Spinal cord (tissue), 10 donors: ENCODE data around the gene NAV3. TPM values are rescaled to one million over a fixed set of nuclear protein-coding genes. Genes with fewer than 3 reads are reported as not detected.

Experiments
- DNase-seq, 6 donors: peaks; one replicate each; pipeline versions ENCODE4 v3.0.0 to v3.0.0-alpha.2; 2013 to 2015; ENCODE audit warnings: low spot score in 6 of 6, low read depth in 4 of 6
- H3K27ac ChIP-seq: one replicate; pipeline ENCODE4 v1.5.1; 2013; ENCODE audit warnings: low read depth, low read length, control low read depth
- H3K27me3 ChIP-seq: one replicate; pipeline ENCODE4 v1.6.1; 2013; ENCODE audit warnings: low read length; ENCODE audit not compliant: control insufficient read depth, insufficient read depth
- H3K36me3 ChIP-seq: one replicate; pipeline ENCODE4 v1.6.1; 2013; ENCODE audit warnings: low read length; ENCODE audit not compliant: control insufficient read depth, insufficient read depth
- H3K4me1 ChIP-seq: one replicate; pipeline ENCODE4 v1.6.1; 2013; ENCODE audit warnings: low read length; ENCODE audit not compliant: control insufficient read depth, insufficient read depth
- H3K4me3 ChIP-seq: one replicate; pipeline ENCODE4 v1.5.1; 2013; ENCODE audit warnings: low read depth, low read length, control low read depth
- H3K9me3 ChIP-seq: one replicate; pipeline ENCODE4 v1.6.1; 2013; ENCODE audit warnings: low read length; ENCODE audit not compliant: control insufficient read depth, insufficient read depth
- WGBS: methylation state at CpG from one replicate; pipeline ENCODE4 v1.1.5; 2013; ENCODE audit warnings: missing lambda C conversion rate; ENCODE audit not compliant: insufficient coverage; 5-methylcytosine and 5-hydroxymethylcytosine counted together
- polyA plus RNA-seq, 2 donors: library from polyadenylated mRNA; unstranded; fragments of 120-200 nt; gene quantifications; one replicate each; pipeline ENCODE4 v1.2.1, GENCODE V29; 2013; ENCODE audit not compliant: insufficient read length in 2 of 2
- total RNA-seq, 2 donors: library from RNA; depleted of rRNA in 1 of 2; stranded (reverse); fragments of 120-200 nt in 1 of 2; fragments of >200 nt in 1 of 2; gene quantifications; one replicate each; pipeline versions ENCODE4 v1.2.3 to v1.2.4, GENCODE V29; 2013 to 2014
- donor health status: healthy.

NAV3 gene
- total and polyA plus RNA-seq, 4 donors, result 28.9 to 96.3 (median 47.1) TPM

DNA sequence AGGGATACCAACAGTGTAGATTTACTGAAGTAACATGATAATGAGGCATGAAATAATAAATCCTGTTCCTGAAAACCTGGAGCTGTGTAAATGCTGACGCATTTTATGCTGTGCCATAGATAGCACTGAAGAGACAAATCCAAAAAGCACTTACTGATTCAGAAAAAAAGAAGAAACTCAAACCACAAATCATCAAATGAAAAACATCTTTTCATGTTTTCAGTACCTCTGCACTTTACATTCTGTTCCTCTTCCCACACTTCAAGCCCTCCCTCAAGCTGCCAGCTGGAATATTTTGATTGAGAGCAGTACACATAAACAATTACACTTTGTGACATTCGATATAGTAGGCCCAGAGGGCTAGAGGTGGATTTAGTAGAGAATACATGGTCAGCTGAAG, 362.3 kb downstream of the NAV3 start:
- Histone ChIP-seq H3K27me3 (no peaks in the 10 kb centered on the region), H3K4me1 (no peaks in the 10 kb centered on the region), H3K9me3 (no peaks in the 10 kb centered on the region), H3K36me3 (no peaks in the 10 kb centered on the region), H3K4me3 (no peak overlapping the region), H3K27ac (no peak overlapping the region)
- DNase-seq, result peak in 1 of 6 donors; percentile 6
- WGBS, result 70% methylated on average over 1 of the region's 2 CpGs

DNA sequence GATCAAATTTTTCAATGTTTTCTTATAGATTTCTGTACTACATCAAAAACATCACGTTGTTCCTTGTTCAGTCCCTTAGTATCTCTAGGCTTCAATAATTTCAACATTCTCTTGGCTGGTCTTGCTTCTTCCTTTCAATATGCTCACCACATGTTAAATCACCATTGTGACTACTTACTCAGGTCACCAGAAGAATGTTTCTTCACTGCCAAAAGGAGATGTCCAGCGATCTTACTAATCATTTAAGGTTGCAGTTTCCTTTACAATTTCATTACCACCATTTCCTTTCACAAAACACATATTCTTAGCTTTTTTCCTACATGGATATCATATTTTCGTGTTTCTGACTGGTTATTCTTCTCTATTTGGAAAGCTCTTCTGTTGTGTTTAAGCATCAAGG, 363.8 kb downstream of the NAV3 start:
- no peak for DNase-seq
- Histone ChIP-seq H3K4me3 (no peak overlapping the region), H3K27me3 (no peaks in the 10 kb centered on the region), H3K4me1 (no peaks in the 10 kb centered on the region), H3K27ac (no peak overlapping the region), H3K36me3 (no peaks in the 10 kb centered on the region), H3K9me3 (no peaks in the 10 kb centered on the region)
- 61% methylated on average over 2 of the region's 3 CpGs for WGBS

DNA sequence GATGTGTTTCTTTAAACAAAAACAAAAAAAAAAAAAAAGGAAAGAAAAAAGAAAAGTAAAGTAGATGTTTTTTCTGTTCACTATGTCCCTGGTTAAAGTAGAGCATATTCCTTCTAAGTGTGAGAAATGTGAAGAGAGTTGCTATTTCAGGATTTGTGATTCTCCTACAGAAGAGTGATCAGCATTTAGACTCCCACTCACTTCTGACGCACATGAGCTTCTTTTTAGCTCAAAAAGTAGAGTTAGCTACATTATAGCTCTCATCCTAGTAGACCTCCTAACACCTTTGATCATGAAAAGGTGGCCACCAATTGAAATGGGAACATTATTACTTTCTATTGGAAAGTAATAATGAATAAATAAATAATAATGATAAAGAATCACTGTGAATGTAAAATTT, 368.2 kb downstream of the NAV3 start:
- Histone ChIP-seq H3K27me3 (no peaks in the 10 kb centered on the region), H3K27ac (no peak overlapping the region), H3K4me3 (no peak overlapping the region), H3K36me3 (no peaks in the 10 kb centered on the region), H3K9me3 (no peaks in the 10 kb centered on the region), H3K4me1 (no peaks in the 10 kb centered on the region)
- WGBS, result no CpG with 5 or more reads among the region's 1 CpG
- DNase-seq, result no peak

DNA sequence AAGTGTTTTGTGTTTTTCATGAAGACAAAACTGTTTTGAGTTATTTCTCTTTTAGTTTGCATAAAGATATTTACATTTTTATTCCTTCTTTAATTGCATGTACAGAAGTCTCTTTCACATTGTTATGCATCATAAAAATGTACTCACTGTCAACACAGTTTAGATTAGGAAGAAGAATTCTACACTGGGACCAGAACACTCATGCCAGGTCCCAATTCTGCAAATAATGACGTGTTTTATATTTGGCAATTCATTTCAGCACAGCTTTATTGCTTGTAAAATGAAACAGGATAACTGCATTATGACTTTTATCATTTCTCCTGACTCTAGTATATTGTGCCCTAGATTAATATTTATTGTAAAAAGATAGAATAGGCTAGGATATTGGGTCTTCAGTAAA, 369.2 kb downstream of the NAV3 start:
- DNase-seq, result no peak
- Histone ChIP-seq H3K36me3 (no peaks in the 10 kb centered on the region), H3K27me3 (no peaks in the 10 kb centered on the region), H3K4me1 (no peaks in the 10 kb centered on the region), H3K27ac (no peak overlapping the region), H3K4me3 (no peak overlapping the region), H3K9me3 (no peaks in the 10 kb centered on the region)
- WGBS, result no CpG with 5 or more reads among the region's 1 CpG

DNA sequence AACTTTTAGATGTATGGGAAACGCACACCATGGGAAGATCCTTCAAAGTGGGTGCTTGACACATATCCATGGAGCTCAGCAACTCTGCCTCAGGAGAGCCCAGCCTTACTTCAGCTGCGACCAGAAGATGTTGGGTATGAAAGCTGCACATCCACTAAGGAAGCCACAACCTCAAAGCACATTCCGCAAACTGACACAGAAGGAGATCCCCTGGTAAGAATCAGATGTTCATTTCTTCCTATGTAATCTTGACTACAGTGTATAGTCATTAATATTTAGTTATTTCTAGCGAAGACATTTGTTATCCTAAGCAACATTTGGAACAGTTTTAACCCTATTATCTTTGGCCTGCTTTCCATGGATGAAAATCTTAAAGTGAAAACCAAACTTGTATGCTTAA, 374.2 kb downstream of the NAV3 start:
- H3K27me3 ChIP-seq, result no peaks in the 10 kb centered on the region
- no peaks in the 10 kb centered on the region for H3K36me3 ChIP-seq
- peaks cover 3% of the 10 kb centered on the region for H3K4me1 ChIP-seq
- DNase-seq, result peak in 1 of 6 donors; percentile 23
- 100% methylated on average over 1 of the region's 4 CpGs for WGBS
- H3K4me3 ChIP-seq, result no peak overlapping the region
- H3K27ac ChIP-seq, result no peak overlapping the region
- no peaks in the 10 kb centered on the region for H3K9me3 ChIP-seq

DNA sequence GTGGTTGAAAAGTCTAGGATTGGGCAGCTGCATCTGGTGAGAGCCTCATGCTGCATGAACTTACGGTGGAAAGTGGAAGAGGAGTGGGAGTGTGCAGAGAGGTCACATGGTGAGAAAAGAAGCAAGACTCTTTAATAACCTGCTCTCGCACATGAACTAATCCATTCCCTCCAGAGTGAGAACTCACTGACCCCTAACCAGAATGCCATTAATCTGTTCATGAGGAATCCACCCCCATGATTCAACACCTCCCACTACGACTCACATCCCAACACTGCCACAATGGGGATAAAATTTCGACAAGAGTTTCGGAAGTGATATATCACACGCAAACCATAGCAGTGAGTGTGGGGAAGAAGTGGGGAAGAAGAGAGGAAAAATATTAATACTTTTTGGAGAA, 377.4 kb downstream of the NAV3 start:
- no CpG with 5 or more reads among the region's 6 CpGs for WGBS
- H3K27me3 ChIP-seq, result no peaks in the 10 kb centered on the region

DNA sequence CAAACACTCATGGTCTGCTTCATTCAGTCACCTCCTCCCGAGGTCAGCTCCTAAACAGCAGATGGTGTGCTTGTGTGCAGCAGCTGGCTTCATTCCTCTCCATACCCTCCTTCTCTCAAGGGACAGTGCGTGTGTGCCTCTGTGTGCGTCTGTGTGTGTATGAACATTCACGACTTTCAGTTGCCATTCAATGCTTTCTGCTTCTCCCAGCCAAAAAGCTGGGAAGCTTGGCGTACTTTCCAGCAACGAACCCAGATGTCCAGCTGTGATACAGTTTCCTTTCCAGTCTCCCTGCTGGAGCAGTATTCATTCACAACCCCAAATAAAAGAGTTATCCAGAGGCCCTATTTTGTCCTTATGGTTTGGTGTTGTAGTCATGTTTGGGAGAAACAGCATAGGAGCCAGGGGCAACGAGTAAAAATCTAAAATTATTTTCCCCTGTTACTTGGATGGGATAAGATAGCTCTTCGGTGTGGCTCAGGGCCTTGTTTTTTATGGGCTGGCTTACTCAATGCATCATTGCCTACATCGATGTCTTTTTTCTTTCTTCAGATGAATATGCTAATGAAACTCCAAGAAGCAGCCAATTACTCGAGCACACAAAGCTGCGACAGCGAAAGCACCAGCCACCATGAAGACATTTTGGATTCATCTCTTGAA, 379.3 kb downstream of the NAV3 start:
- Histone ChIP-seq H3K27ac (peak overlapping the region; percentile 85), H3K36me3 (no peaks in the 10 kb centered on the region), H3K4me1 (peaks cover 11% of the 10 kb centered on the region), H3K27me3 (no peaks in the 10 kb centered on the region), H3K9me3 (no peaks in the 10 kb centered on the region), H3K4me3 (no peak overlapping the region)
- WGBS, result 21% methylated on average over 3 of the region's 12 CpGs
- peak; percentile 44 to 93 (median 72) for DNase-seq

More for the DNA sequence above, 377.4 kb downstream of the NAV3 start:
- Histone ChIP-seq H3K4me3 (no peak overlapping the region), H3K36me3 (no peaks in the 10 kb centered on the region), H3K9me3 (no peaks in the 10 kb centered on the region), H3K4me1 (peaks cover 11% of the 10 kb centered on the region), H3K27ac (no peak overlapping the region)
- DNase-seq, result no peak

DNA sequence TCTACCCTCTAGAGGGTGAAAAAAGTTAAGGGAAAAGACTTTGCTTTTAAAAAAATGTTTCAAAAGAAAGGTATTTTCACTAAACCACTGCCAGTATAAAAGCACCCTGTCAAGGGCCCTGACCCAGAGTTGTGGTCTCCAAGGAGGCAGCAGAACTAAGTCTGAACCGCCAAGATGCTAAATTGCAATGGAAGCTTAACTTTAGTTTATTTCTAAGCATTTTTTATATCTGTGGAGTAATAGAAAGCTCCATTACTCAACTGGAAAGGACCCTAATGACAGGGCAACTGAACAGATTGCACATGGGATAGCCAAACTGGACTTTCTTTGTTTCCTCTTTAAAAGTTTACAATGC, 379.8 kb downstream of the NAV3 start:
- Histone ChIP-seq H3K9me3 (no peaks in the 10 kb centered on the region), H3K4me1 (peaks cover 11% of the 10 kb centered on the region), H3K27me3 (no peaks in the 10 kb centered on the region), H3K27ac (peak overlapping the region; percentile 85), H3K4me3 (no peak overlapping the region), H3K36me3 (no peaks in the 10 kb centered on the region)
- WGBS, result no CpG with 5 or more reads among the region's 1 CpG
- DNase-seq, result no peak

DNA sequence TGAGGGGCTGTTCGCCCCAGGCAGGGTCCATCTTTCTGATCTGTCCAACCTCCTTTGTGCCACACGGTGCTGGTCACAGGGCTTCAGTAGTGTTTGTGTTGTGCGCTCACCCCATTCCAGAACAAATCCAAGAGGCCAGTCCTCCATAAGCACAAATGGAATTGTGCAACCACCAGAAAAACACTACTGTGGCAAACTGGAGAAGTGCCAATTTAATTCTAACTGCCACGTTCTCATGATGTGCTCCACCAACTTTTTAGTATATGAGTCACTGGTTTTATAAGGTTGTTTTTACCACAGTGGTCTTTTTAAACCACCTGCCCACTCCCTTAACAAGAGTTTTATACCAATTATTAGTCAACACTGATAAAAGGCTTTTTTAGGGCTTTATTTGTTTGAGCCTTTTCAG, 380.2 kb downstream of the NAV3 start:
- peaks cover 11% of the 10 kb centered on the region for H3K4me1 ChIP-seq
- no peaks in the 10 kb centered on the region for H3K36me3 ChIP-seq
- no peaks in the 10 kb centered on the region for H3K27me3 ChIP-seq
- peak in 1 of 6 donors; percentile 61 for DNase-seq
- no peaks in the 10 kb centered on the region for H3K9me3 ChIP-seq
- H3K27ac ChIP-seq, result peak overlapping the region; percentile 85
- WGBS, result 59% methylated on average over 2 of the region's 4 CpGs
- H3K4me3 ChIP-seq, result no peak overlapping the region

DNA sequence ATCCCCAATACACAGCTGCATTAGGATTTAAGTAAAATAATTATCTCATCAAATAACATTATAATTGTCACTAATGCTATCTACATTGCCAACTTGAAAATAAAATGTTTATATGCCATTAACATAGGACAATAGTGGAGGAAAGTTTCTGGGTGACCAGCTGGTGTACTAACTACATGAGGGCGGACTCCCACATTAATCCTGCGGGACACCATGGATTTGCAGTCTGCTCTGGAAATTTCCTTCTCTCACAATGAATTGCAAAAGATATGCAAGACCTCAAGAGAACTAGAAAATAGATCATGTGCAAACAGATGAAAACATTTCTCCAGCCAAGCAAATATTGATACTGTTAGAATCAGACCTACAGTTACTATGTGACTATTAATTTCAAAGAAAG, 390.1 kb downstream of the NAV3 start:
- H3K4me1 ChIP-seq, result no peaks in the 10 kb centered on the region
- WGBS, result 90% methylated on average over 2 of the region's 2 CpGs
- H3K9me3 ChIP-seq, result no peaks in the 10 kb centered on the region
- no peak for DNase-seq
- no peaks in the 10 kb centered on the region for H3K36me3 ChIP-seq
- no peaks in the 10 kb centered on the region for H3K27me3 ChIP-seq
- H3K27ac ChIP-seq, result no peak overlapping the region
- H3K4me3 ChIP-seq, result no peak overlapping the region
